Hematopoietic multipotent progenitor cell treated with erythropoietin and hydrocortisone succinate and interleukin-3 and kit ligand, for 17 days (in vitro differentiated cells): ENCODE measurements around the gene TERT.
"Not testable (repeated sequence)": the region's sequence is repeated elsewhere in the genome, so short reads cannot be mapped to it uniquely, and the experiment has no call there.

ENCODE experiments used
- DNase-seq: peaks from one replicate; pipeline ENCODE4 v3.0.0-alpha.2; 2015; ENCODE audit warnings: low spot score

Gene TERT

DNA sequence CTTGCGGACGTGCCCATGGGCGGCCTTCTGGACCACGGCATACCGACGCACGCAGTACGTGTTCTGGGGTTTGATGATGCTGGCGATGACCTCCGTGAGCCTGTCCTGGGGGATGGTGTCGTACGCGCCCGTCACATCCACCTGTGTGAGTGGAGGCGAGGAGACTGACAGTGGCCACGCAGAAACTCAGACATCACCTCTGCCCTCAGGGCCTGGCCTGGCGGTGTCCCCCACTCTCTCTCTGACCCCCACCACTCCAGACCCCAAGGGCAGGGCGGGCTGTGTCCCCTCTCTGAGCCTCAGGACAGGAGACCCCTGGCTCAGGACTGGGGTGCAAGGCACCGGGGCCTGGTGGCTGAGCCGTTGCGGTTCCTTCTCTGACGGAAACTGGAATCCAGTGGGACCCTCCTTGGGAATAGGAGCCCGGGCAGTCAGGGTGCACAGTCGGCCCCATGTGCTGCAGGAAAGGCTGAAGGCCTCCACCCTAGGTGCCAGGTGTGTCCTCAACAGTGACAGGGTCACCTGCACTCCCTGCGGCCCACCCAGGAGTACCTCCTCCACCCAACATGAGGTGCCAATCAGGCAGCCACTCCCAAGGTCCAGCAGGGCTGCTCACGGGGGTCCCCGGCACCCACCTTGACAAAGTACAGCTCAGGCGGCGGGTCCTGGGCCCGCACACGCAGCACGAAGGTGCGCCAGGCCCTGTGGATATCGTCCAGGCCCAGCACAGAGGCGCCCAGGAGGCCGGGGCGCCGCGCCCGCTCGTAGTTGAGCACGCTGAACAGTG lies 16.0 kb downstream of the TERT start:
- no peak for DNase-seq

DNA sequence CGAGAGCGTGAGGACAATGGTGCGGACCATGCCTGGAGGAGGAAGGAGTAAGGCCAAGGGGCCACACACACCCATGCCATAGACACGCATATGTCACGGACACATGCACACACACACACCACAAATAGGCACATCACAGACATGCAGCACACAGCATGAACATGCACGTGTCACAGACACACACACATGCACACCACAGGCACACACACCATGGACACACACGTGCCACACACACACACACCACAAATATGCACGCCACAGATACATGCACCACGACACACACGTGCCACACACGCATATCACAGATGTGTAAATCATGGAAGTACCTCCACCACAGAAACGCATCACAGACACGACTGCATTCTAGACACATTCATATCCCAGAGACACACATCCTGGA lies 16.7 kb downstream of the TERT start:
- no peak for DNase-seq

DNA sequence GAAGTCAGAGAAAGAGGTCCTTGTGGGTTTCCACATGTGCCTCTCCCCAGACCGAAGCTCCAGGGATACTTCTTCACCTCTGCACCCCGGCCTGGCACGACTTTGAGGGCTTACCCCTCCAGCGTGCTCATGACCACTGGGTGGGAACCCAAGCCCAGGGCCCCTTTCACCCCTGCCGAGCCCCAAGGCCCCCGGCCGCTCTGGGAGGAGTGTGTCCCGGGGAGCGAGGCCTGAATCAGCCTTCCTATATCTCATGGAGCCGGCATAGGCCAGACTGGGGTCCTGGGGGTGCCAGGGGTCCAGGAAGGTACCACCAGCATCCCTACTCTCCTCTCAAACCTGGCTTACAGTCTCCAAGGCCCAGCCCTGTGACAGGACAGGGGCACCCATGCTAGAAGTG lies 17.1 kb downstream of the TERT start:
- no peak for DNase-seq

DNA sequence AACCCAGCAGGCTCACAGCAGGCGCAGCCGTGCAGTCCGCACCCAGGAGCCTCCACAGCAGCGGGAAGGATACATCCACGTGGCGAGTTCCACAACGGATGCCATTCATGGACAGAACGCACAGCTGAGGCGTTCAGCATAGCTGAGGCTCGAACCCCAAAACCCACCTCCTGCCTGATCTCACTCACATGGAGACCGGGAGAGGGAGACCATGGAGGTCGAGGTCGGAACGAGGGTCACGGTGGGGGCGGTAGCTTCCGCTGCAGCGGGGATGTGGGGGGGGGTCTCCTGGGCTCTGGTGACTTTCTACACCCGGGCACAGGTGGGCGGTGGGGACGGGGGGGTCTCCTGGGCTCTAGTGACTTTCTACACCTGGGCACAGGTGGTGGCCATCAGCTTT lies 17.5 kb downstream of the TERT start:
- no peak for DNase-seq

DNA sequence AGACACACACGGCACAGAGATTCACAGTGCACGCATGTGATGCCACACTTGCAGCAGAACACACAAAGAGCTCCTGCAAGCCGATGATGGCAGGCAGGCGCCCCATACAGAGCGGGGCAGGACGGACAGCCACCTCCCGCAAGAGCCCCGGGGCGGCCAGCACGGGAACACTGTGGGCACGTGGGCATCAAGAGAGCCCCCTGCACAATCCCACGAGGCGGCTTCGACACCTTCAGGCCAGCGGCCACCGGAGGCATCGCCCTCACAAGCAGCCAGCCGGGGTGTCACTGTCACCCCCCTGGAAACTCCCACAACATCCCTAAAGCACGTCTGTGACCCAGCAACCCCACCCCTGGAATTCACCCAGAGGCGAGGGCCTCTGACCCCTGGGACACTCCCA lies 17.9 kb downstream of the TERT start:
- DNase-seq: no peak

DNA sequence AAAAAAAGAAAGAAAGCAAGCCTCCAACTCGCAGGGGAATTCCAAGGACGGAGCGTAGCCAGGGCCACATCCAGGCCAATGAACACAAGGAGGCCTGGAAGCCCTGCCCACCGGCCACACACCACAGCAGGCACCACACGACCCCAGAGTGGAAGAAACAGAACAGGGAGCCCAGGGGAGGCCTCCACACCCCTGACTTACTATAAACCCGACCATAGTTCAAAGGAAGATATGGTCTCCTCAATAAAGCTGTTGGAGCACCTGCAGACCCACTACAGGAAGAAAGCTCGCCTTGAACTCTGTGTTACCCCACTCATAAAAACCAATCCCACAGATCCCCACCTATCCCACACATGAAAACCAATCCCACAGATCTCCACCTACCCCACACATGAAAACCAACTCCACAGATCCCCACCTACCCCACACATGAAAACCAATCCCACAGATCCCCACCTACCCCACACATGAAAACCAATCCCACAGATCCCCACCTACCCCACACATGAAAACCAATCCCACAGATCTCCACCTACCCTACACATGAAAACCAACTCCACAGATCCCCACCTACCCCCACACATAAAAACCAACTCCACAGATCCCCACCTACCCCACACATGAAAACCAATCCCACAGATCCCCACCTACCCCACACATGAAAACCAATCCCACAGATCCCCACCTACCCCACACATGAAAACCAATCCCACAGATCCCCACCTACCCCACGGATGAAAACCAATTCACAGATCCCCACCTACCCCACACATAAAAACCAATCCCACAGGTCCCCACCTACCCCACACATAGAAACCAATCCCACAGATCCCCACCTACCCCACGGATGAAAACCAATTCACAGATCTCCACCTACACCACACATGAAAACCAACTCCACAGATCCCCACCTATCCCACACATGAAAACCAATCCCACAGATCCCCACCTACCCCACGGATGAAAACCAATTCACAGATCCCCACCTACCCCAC lies 19.2 kb downstream of the TERT start:
- DNase-seq: not testable (repeated sequence)

DNA sequence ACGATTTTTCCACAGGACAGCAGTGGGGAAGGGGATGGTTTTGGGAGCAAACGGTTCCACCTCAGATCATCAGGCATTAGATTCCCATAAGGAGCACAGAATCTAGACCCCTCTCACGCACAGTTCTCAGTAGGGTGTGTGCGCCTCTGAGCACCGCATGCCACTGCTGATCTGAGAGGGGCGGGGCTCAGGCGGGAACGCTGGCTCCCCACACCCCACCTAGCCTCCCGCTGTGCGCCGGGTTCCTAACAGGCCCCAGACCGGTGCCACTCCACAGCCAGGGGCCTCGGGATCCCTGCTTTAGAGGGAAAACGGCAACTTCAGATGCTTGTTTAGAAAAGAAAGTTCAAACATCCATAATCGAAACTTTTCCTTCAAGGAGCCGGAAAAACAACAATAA lies 20.4 kb downstream of the TERT start:
- no peak for DNase-seq

DNA sequence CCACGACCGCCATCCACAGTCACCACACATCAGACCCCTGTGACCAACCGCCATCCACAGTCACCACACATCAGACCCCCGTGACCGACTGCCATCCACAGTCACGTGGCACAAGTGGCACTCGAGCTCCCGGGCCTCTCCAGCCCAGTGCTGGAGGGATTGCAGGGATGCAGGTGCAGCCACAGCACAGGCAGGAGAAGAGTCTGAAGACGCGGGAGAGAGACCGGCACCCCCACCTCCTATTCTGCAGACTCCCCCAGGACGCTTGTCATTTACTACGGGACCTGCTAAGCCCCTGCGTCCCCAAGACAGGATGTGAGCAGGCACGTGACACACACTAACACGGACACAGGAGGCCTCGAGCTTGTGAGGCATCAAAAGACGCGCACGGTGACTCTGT lies 21.1 kb downstream of the TERT start:
- no peak for DNase-seq

DNA sequence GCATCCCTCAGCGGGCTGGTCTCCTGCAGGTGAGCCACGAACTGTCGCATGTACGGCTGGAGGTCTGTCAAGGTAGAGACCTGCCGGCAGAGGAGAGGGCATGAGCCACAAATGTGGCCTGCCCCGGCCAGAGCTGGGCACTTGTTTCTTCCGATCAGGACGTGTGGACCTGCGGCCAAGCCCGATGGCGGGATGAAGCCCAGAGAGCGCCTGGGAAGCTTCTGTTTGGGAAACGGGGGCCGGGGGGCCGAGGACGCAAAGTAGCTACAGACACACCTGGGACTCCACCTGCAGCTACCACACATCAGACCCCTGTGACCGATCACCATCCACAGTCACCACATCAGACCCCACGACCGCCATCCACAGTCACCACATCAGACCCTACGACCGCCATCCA lies 22.7 kb downstream of the TERT start:
- DNase-seq: no peak

DNA sequence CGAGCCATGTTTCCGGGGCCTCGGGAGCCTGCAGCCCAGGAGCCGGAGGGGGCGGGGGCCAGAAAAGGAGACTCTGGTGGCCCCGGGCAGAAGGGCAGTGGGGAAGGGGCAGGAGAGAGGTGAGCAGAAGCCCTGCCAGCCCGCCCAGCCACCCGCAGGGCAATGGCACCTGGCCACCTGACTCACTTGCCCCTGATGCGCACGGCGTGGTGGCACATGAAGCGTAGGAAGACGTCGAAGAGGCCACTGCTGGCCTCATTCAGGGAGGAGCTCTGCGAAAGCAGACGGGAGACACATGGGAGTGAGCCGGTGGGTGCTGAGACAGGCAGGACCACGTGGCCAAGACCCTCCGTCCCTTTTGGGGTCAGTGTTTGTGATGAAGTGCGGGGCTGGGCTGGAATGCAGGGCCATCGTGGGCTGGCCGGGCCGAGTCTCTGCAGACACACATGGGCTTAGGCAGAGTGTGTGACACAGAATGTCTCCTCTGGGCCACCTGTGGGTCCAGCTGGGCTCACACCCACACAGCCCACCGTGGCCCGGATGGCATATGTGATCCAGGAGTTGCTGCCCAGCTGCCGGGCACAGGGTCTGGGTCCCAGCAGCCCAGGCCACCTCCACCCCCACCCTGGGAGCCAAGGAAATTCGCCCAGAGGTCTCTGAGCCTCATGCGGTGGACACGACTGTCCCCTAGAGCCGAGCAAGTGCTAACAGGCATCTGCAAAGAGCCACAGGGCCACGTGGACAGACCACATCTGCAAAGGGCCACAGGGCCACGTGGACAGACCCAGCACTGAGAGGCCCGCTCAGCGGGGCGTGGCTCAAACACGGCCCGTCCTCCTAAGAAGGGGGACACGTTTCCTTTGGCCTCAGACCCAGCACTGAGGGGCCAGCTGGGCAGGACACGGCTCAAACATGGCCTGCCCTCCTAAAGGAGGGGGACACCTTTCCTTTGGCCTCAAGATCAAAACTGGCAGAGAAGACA lies 23.6 kb downstream of the TERT start:
- no peak for DNase-seq

DNA sequence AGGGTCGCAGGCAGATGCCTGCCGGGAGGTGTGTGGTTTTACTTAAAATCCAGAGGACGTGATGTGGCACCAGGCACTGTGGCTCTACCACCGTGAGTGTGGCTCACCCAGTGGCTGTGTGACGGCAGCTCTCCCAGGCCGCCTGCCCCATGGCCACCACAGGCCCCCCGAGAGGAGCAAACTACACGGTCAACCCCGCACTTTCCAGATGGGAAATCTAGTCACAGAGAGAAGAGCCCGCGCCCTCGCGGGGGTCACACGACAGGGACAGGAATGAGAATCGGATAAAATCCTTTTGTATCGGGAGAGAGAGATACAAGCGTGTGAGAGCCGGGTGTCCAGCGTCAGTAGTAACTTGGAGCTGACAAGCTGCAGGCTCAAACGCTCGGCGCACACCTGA lies 24.4 kb downstream of the TERT start:
- DNase-seq: no peak

DNA sequence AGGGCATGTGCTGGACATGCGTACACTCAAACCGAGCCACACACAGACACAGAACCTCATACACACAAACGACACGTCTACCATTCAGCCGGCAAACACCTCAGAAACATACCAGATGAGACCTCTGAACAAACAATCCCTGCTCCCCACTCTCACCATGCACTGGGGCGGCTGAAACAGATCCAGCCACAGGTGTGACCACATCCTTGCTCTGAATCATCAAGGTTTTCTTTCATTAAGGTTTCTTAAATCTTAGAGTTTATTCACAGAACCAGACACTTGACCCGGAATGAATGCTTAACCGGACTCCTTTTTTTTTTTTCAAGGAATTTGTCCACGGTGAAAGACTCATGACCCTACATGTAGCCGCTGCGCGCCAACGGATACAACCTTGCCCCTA lies 26.2 kb downstream of the TERT start:
- no peak for DNase-seq

DNA sequence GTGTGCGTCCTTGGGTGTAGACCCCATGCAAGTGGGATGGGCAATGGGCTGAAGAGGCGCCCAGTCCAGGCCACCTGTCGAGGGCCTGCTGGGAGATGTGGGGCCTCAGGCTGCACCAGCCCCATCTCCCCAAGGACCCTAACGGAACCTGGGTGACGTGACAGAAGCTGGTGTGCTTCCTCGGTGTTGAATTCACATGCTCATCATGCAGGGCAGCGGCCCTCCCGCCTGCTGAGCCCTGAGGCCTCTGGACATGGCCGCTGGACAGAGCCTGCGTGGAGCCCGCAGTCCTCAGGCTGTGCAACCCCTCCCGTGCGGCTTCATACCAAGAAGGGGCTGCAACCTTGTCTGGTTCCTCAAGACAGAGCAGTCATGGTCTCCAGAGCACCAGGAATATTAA lies 26.8 kb downstream of the TERT start:
- no peak for DNase-seq

DNA sequence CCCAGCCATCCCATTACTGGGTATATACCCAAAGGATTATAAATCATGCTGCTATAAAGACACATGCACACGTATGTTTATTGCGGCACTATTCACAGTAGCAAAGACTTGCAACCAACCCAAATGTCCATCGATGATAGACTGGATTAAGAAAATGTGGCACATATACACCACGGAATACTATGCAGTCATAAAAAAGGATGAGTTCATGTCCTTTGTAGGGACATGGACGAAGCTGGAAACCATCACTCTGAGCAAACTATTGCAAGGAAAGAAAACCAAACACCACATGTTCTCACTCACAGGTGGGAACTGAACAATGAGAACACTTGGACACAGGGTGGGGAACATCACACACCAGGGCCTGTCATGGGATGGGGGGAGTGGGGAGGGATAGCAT lies 27.4 kb downstream of the TERT start:
- DNase-seq: not testable (repeated sequence)

DNA sequence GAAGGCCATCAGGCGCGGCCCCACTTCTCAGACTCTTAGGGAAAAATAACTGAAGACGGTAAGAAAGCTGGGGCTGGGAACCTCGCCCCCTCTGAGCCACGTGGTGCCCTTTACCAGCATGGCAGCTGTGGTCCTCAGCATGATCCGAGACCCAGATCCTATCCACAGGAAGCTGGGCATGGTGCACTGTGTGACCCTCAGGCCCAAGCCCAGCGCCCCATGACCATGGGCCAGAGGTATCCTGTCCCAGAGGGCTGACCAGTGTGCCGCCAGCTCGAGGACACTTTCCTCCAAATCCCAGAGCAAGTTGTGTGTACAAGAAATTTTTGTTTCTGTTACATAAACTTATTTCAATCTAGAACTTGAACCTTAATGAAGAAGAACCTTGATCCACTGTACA lies 28.1 kb downstream of the TERT start:
- DNase-seq: no peak

DNA sequence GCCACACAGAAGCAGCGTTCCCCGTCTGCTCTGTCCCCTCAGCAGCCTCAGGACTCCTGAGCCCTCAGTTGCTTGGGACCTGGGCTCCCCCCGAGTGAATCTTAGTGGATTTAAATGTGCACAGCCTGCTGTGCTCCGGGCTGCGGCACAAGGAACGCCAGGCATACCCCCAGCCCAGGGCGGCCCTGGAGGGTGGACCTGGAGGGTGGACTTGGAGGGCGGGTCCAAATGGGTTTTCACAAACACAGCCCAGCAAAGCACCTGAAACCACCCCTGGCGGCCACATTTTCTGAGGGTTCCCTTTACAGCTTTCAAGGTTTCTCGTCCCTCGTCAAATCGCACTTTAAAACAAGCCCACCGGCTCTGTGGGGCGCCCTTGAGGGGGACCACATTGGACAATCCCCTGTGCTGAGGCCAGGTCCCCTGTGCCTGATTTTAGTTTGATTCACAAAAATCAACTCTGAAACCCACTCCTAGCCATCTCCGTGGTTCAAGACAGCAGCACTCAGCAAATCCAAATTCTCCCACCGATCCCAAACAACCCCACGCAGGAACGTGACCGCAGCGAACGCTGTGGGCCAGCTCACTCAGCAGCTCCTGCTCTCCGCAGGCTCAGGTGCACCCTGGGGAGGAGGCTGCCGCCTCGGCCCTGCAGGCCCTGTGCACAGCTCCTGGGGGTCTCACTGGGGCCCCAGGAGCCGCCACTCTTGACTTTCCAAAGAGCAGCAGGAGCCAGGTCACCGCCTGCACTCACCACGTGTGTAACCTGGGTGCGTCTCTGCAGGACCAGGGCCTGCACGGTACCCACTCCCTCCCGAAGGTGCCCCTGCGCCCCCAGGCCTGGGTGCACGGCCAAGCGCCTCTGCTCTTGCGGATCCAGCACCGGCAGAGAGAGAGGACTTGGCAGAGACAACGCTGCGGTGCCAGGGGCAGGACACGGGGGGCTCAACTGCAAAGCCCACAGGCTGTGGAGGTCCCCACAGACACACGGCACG lies 29.1 kb downstream of the TERT start:
- DNase-seq: no peak

DNA sequence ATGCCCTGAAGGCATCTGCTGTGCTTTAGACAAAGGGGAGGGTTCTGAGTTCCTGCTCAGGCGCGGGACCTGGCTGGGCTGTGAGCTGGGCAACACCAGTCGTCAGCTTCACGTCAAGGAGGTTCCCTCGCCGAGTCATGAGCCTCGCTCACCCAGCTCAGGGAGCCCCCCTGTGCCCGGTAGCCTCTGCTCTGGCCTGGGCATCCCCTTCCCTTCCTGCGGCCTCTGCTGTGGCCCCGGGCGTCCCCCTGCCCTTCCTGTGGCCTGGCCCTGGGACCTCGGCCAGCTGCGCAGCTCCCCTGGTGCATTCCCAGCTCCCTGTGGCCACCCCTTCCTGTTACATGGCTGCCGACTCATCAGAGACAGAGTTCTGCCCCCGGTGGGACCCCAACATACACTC lies 29.8 kb downstream of the TERT start:
- DNase-seq: no peak

DNA sequence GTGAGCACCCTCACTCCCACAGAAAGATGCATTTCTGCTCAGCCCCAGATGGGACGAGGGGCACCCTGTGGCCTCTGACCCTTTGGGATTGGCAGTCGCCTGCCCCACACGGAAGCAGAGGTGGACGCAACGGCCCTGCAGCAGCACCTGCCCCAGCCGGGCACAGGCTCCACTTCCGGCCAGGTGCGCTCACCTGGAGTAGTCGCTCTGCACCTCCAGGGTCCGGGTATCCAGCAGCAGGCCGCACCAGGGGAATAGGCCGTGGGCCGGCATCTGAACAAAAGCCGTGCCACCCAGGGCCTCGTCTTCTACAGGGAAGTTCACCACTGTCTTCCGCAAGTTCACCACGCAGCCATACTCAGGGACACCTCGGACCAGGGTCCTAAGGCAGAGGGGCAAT lies 30.7 kb downstream of the TERT start:
- no peak for DNase-seq

DNA sequence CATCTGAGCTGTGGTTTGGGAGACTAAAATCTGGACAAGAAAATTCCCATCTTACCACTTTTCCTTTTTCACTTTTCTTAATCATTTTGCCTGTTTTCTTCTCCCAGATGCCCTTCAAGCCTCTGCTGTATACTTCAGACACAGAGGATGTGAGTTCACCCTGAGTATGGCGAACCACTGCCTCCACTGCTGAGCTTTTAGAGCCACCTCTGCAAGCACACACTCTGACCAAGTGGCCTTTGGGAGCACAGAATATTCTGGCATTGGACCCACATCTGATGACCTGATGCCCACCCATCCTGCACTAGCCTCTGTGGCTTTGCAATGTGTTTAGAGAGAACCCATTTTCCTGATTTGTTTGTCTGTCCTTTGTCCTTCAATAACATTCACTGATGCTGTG lies 32.5 kb downstream of the TERT start:
- no peak for DNase-seq

DNA sequence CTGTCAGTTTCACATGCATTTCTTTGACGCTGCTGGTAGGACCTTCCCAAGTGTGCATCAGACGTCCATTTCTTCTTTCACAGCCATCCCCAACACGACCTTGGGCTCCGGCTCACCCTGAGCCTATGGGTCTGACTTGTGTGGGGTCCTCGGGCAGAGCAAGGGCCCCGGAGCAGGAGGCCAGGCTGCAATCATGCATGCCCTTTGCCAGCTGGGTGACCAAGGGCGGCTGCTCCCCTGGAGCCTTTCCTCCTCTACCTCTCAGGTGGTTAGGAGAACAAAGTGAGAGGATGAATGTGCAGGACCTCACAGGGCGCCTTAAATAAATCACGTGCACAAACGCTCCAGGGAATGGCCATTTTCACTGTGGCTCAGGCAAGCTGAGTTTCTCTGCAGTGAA lies 33.2 kb downstream of the TERT start:
- no peak for DNase-seq
